Keratinocyte (primary cell): Measurements from ENCODE around the gene ATP5MC2.

Experiments used
- CTCF ChIP-seq, 3 experiments: IDR thresholded peaks in 1 of 3; conservative IDR thresholded peaks in 1 of 3; optimal IDR thresholded peaks in 1 of 3; 2 replicates in 2 of 3; 3 replicates in 1 of 3; pipeline versions ENCODE3 to v1.5.1; 2011; ENCODE audit warnings: low read length in 3 of 3, mild to moderate bottlenecking in 3 of 3, moderate library complexity in 2 of 3, control low read depth in 1 of 3, inconsistent platforms in 1 of 3; ENCODE audit not compliant: insufficient read depth in 2 of 3; ENCODE audit errors: extremely low read depth in 1 of 3
- EZH2 ChIP-seq: IDR thresholded peaks from one replicate; pipeline ENCODE4 v1.6.1; 2012; ENCODE audit warnings: inconsistent platforms, mild to moderate bottlenecking, low read length, moderate library complexity

GRCh38 chr12:53659011-53659551 is 16.8 kb downstream of the ATP5MC2 start:
- no peak for TF ChIP-seq CTCF (optimal IDR thresholded peaks at IDR 0.05 in 1 of 3, IDR thresholded peaks at IDR 0.05 in 1 of 3, conservative IDR thresholded peaks at IDR 0.05 in 1 of 3; ENCODE audit: extremely low read depth in 1 of 3, insufficient read depth in 2 of 3, low read length in 3 of 3)
- no peak for TF ChIP-seq EZH2
